ENCODE data around the gene HCN1.

HCN1 gene

DNA sequence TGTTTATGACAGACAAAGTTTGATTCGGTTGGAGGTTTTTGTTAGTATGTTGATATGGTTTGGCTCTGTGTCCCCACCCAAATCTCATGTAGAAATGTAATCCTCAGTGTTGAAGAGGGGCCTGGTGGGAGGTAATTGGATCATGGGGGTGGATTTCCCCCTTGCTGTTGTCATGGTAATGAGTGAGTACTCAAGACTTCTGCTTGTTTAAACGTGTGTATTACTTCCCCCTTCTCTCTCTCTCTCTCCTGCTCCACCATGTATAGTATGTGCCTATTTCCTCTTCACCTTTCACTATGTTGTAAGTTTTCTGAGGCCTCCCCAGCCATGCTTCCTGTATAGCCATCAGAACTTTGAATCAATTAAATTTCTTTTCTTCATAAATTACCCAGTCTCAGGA lies 415.1 kb downstream of the HCN1 start:
- DNase-seq = no peak

DNA sequence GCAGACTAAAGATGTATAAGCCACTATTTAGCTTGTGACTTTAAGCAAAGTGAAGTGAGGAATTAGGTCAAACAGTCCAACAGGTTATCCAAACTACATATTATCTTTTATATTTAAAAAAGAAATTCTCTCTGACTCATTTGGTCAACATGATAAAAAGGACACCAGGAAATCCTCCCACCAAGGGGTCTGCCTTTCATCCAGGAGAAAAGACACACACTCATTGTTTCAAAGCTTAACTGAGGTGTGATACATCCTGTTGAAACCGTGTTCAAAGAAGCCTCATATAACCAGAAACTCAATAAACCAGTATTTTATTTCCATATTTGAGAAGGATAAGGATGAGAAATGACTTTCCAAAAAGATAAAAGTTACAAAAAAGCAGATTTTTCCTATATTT lies 417.1 kb downstream of the HCN1 start:
- DNase-seq = no peak

DNA sequence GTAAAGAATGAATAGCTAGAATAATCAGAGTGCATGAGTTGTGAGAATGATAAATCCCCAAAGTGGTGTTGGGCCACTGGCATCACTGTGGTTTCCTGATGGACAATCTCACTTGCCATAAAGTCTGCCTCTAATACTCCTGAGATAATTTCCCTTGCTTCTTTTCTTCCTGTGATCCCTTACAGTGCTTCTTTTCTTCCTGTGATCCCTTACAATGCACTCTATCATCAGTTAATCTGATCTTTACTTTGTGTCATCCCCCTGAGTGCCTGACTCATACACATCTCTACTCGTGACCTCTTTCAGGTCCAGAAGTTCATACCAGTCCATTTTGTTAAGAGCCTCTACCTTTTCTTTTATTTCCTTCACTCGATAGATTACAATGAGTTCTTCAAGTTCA lies 418.3 kb downstream of the HCN1 start:
- DNase-seq = no peak

GRCh38 chr5:45274241-45274640 lies 421.9 kb downstream of the HCN1 start:
- DNase-seq = no peak

GRCh38 chr5:45271626-45272025 lies 424.6 kb downstream of the HCN1 start:
- DNase-seq = no peak

GRCh38 chr5:45264447-45264846 lies 431.7 kb downstream of the HCN1 start:
- no peak for DNase-seq

GRCh38 chr5:45262061-45262590 lies 434.1 kb downstream of the HCN1 start:
- DNase-seq = no peak

- no peak for DNase-seq
Measured at GRCh38 chr5:45261125-45261524, 435.1 kb downstream of the HCN1 start.

- no peak for DNase-seq
Measured at GRCh38 chr5:45260292-45260691, 435.9 kb downstream of the HCN1 start.

- no peak for DNase-seq
Measured at GRCh38 chr5:45252978-45253377, 443.2 kb downstream of the HCN1 start.

- DNase-seq = no peak
Measured at GRCh38 chr5:45252541-45252940, 443.6 kb downstream of the HCN1 start.

DNA sequence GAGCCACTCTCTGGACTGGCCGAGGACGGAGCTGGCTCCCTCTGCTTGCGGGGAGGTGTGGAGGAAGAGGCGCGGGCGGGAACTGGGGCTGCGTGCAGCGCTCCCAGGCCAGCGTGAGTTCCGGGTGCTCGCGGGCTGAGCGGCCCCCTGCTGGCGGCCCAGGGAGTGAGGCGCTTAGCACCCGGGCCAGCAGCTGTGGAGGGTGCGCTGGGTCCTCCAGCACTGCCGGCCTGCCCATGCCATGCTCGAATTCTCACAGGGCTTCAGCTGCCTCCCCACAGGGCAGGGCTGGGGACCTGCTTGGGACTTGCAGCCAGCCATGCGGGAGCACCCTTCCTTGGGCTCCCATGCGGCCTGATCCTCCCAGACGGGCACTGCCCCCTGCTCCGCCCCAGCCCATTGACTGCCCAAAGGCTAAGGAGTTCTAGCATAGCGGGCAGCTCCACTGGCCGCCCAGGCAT lies 470.6 kb downstream of the HCN1 start:
- DNase-seq = no peak

GRCh38 chr5:45205403-45205961 lies 490.7 kb downstream of the HCN1 start:
- DNase-seq = no peak
